GM23338 (cell line): ENCODE data around the gene CARMIL1. TPM values are rescaled to one million over a fixed set of nuclear protein-coding genes. Genes with fewer than 3 reads are reported as not detected.

ENCODE experiments used
- ATAC-seq: fragments of 200-7000 bp; cut with Tn5 transposase; 3 replicates; pipeline ENCODE4 v1.9.1; 2020
- DNase-seq: peaks from one replicate; pipeline ENCODE4 v3.0.0-alpha.2; 2015; ENCODE audit warnings: low spot score
- H2AFZ ChIP-seq: fragments of 200-600 bp; sonication (generic); 2 replicates; pipeline ENCODE4 v1.8.0; 2016; ENCODE audit warnings: antibody characterized with exemption, mild to moderate bottlenecking, moderate library complexity
- H3F3A ChIP-seq: fragments of 200-600 bp; sonication (generic); replicated peaks from 2 replicates; pipeline ENCODE4 v1.8.0; 2017; ENCODE audit warnings: antibody characterized with exemption, mixed run types, low read depth
- H3K27ac ChIP-seq: fragments of 200-600 bp; sonication (generic); 2 replicates; pipeline ENCODE4 v1.6.1; 2016; ENCODE audit warnings: low read depth
- H3K27me3 ChIP-seq: fragments of 200-600 bp; sonication (generic); 2 replicates; pipeline ENCODE4 v1.8.0; 2016; ENCODE audit warnings: mild to moderate bottlenecking, mixed run types, moderate library complexity; ENCODE audit not compliant: insufficient read depth
- H3K36me3 ChIP-seq: fragments of 200-600 bp; sonication (generic); 2 replicates; pipeline ENCODE4 v1.8.0; 2016; ENCODE audit warnings: mild to moderate bottlenecking; ENCODE audit not compliant: insufficient read depth
- H3K4me1 ChIP-seq: fragments of 200-600 bp; sonication (generic); 2 replicates; pipeline ENCODE4 v1.8.0; 2016; ENCODE audit warnings: mild to moderate bottlenecking, moderate library complexity; ENCODE audit not compliant: insufficient read depth
- H3K4me2 ChIP-seq: fragments of 200-600 bp; sonication (generic); 2 replicates; pipeline ENCODE4 v1.7.1; 2017; ENCODE audit warnings: mixed run types
- H3K4me3 ChIP-seq: fragments of 200-600 bp; sonication (generic); 2 replicates; pipeline ENCODE4 v1.6.1; 2016; ENCODE audit warnings: mixed run types
- H3K79me2 ChIP-seq: fragments of 200-600 bp; sonication (generic); replicated peaks from 2 replicates; pipeline ENCODE4 v1.8.0; 2017; ENCODE audit warnings: mild to moderate bottlenecking; ENCODE audit not compliant: insufficient read depth
- H3K9me2 ChIP-seq: fragments of 200-600 bp; sonication (generic); 2 replicates; pipeline ENCODE4 v1.8.0; 2017; ENCODE audit not compliant: insufficient read depth
- H4K20me1 ChIP-seq: fragments of 200-600 bp; sonication (generic); replicated peaks from 2 replicates; pipeline ENCODE4 v1.8.0; 2017; ENCODE audit warnings: mild to moderate bottlenecking; ENCODE audit not compliant: insufficient read depth
- H3K27ac Mint-ChIP-seq: 2 replicates; pipeline ENCODE4 v1.8.0; 2020; ENCODE audit warnings: inconsistent platforms, mild to moderate bottlenecking, moderate library complexity, mixed read lengths
- H3K27me3 Mint-ChIP-seq: 3 replicates; pipeline ENCODE4 v1.8.0; 2022; ENCODE audit warnings: low read depth, mild to moderate bottlenecking, moderate library complexity, mixed read lengths, inconsistent platforms; ENCODE audit not compliant: insufficient read depth, poor library complexity
- H3K36me3 Mint-ChIP-seq: 3 replicates; pipeline ENCODE4 v1.8.0; 2021; ENCODE audit warnings: low read depth, mild to moderate bottlenecking, inconsistent platforms, moderate library complexity, mixed read lengths
- H3K4me1 Mint-ChIP-seq: 3 replicates; pipeline ENCODE4 v1.8.0; 2020; ENCODE audit warnings: mild to moderate bottlenecking, inconsistent platforms, mixed read lengths
- H3K4me3 Mint-ChIP-seq: 3 replicates; pipeline ENCODE4 v1.8.0; 2021; ENCODE audit warnings: moderate library complexity, mild to moderate bottlenecking, inconsistent platforms, mixed read lengths
- H3K9me3 Mint-ChIP-seq: 3 replicates; pipeline ENCODE4 v1.8.0; 2020; ENCODE audit warnings: moderate library complexity, mild to moderate bottlenecking, inconsistent platforms, mixed read lengths
- EZH2 ChIP-seq: fragments of 200-600 bp; sonication (generic); IDR thresholded peaks from one replicate; pipeline ENCODE4 v1.8.0; 2017; ENCODE audit warnings: antibody characterized with exemption, mild to moderate bottlenecking, low read depth; ENCODE audit not compliant: unreplicated experiment
- NANOG ChIP-seq: IDR thresholded peaks from 2 replicates; pipeline ENCODE4 v1.6.1; 2016; ENCODE audit warnings: antibody characterized with exemption, borderline replicate concordance
- POLR2AphosphoS5 ChIP-seq: IDR thresholded peaks from 2 replicates; pipeline ENCODE4 v1.6.1; 2016; ENCODE audit warnings: antibody characterized with exemption, low read depth
- STAT1 ChIP-seq: IDR thresholded peaks from one replicate; pipeline ENCODE4 v1.6.1; 2016; ENCODE audit warnings: antibody characterized with exemption; ENCODE audit not compliant: unreplicated experiment
- ZNF114 ChIP-seq: fragments of 250-450 bp; sonication (Bioruptor Pico); IDR thresholded peaks from 2 replicates; pipeline ENCODE4 v1.5.0; 2020; ENCODE audit warnings: mild to moderate bottlenecking, moderate library complexity
- ZNF331 ChIP-seq: fragments of 250-450 bp; sonication (Bioruptor Pico); IDR thresholded peaks from 2 replicates; pipeline ENCODE4 v1.5.0; 2020; ENCODE audit warnings: low read depth, mild to moderate bottlenecking, moderate library complexity
- polyA plus RNA-seq: library from polyadenylated mRNA; unstranded; fragments of >200 nt; fragmentation: Nextera tagmentation; extraction: Ambion mirVana; gene quantifications from 2 replicates; pipeline ENCODE4 v1.2.1, GENCODE V29; 2016
- total RNA-seq: library from RNA; depleted of rRNA; stranded (reverse); fragments of >200 nt; shearing (Covaris generic); gene quantifications from 2 replicates; pipeline ENCODE4 v1.2.3, GENCODE V29; 2014
- TF ChIP-seq, protein P1 (sequence below): IDR thresholded peaks from one replicate; pipeline ENCODE4 v1.6.1; 2018; ENCODE audit warnings: antibody characterized with exemption; ENCODE audit not compliant: unreplicated experiment
- TF ChIP-seq, protein P2 (sequence below), 2 experiments: fragments of 200-600 bp in 1 of 2; sonication (generic) in 1 of 2; conservative IDR thresholded peaks; 2 replicates each; pipeline versions ENCODE4 v1.5.1 to v1.6.1; 2016 to 2017; ENCODE audit warnings: antibody characterized with exemption in 2 of 2, low read depth in 2 of 2, mild to moderate bottlenecking in 2 of 2, moderate library complexity in 1 of 2
- TF ChIP-seq, protein P3 (sequence below): IDR thresholded peaks from 2 replicates; pipeline ENCODE4 v1.6.1; 2016; ENCODE audit warnings: antibody characterized with exemption

The CARMIL1 gene
- total and polyA plus RNA-seq, 2 experiments from 2014 or later: 43.2 to 66.9 TPM

DNA sequence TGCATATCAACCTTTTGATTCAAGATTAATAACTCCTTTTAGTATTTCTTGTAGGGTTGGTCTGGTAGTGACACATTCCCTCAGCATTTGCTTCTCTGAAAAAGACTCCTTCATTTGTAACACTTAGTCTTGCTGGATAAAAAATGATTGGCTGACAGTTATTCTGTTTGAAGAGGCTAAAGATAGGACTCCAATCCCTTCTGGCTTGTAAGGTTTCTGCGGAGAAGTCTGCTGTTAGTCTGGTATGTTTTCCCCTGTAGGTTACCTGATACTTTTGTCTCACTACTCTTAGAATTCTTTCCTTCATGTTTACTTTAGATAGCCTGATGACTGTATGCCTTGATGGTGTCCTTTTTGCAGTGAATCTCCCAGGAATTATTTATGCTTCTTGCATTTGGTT lies 96.0 kb downstream of the CARMIL1 start (continued):
- TF ChIP-seq, protein P1, sequence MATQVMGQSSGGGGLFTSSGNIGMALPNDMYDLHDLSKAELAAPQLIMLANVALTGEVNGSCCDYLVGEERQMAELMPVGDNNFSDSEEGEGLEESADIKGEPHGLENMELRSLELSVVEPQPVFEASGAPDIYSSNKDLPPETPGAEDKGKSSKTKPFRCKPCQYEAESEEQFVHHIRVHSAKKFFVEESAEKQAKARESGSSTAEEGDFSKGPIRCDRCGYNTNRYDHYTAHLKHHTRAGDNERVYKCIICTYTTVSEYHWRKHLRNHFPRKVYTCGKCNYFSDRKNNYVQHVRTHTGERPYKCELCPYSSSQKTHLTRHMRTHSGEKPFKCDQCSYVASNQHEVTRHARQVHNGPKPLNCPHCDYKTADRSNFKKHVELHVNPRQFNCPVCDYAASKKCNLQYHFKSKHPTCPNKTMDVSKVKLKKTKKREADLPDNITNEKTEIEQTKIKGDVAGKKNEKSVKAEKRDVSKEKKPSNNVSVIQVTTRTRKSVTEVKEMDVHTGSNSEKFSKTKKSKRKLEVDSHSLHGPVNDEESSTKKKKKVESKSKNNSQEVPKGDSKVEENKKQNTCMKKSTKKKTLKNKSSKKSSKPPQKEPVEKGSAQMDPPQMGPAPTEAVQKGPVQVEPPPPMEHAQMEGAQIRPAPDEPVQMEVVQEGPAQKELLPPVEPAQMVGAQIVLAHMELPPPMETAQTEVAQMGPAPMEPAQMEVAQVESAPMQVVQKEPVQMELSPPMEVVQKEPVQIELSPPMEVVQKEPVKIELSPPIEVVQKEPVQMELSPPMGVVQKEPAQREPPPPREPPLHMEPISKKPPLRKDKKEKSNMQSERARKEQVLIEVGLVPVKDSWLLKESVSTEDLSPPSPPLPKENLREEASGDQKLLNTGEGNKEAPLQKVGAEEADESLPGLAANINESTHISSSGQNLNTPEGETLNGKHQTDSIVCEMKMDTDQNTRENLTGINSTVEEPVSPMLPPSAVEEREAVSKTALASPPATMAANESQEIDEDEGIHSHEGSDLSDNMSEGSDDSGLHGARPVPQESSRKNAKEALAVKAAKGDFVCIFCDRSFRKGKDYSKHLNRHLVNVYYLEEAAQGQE: no peak
- no peak for TF ChIP-seq POLR2AphosphoS5
- TF ChIP-seq, protein P2, sequence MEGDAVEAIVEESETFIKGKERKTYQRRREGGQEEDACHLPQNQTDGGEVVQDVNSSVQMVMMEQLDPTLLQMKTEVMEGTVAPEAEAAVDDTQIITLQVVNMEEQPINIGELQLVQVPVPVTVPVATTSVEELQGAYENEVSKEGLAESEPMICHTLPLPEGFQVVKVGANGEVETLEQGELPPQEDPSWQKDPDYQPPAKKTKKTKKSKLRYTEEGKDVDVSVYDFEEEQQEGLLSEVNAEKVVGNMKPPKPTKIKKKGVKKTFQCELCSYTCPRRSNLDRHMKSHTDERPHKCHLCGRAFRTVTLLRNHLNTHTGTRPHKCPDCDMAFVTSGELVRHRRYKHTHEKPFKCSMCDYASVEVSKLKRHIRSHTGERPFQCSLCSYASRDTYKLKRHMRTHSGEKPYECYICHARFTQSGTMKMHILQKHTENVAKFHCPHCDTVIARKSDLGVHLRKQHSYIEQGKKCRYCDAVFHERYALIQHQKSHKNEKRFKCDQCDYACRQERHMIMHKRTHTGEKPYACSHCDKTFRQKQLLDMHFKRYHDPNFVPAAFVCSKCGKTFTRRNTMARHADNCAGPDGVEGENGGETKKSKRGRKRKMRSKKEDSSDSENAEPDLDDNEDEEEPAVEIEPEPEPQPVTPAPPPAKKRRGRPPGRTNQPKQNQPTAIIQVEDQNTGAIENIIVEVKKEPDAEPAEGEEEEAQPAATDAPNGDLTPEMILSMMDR (conservative IDR thresholded peaks at IDR 0.05; ENCODE audit: low read depth in 2 of 2): no peak
- no peak for TF ChIP-seq ZNF331 (CRISPR knock-in tag)
- TF ChIP-seq ZNF114: no peak
- TF ChIP-seq, protein P3, sequence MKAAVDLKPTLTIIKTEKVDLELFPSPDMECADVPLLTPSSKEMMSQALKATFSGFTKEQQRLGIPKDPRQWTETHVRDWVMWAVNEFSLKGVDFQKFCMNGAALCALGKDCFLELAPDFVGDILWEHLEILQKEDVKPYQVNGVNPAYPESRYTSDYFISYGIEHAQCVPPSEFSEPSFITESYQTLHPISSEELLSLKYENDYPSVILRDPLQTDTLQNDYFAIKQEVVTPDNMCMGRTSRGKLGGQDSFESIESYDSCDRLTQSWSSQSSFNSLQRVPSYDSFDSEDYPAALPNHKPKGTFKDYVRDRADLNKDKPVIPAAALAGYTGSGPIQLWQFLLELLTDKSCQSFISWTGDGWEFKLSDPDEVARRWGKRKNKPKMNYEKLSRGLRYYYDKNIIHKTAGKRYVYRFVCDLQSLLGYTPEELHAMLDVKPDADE: no peak
- no peak for TF ChIP-seq STAT1

DNA sequence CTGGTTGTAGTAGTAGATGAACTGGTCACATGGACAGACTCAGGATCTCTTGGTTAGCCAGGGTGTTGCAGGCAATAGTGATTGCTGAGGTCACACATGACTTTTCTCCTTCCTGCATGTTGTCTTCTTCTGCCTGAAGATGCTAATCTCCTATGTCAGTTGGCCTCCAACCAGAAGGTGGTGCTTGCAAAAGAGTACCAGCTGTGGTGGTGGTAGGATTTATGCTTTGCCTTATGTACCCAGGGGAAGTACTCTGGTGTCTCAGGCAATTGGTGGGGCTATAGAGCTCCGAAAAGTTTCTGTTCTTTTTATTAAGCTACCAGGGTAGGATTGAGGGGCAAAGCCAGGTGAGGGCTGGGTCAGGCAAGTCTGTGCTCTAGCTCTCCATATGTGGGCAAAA lies 98.5 kb downstream of the CARMIL1 start:
- no peak overlapping the region for H3K4me3 ChIP-seq
- TF ChIP-seq NANOG (no peak), ZNF331 (CRISPR knock-in tag) (no peak), EZH2 (no peak), POLR2AphosphoS5 (no peak)
- TF ChIP-seq, protein P1: no peak

More for the DNA sequence above, 98.5 kb downstream of the CARMIL1 start:
- H3K4me2 ChIP-seq: no peak overlapping the region
- peaks cover 10% of the 10 kb centered on the region; the same call in 2 of the 3 replicates for H3K36me3 Mint-ChIP-seq
- no peaks in the 10 kb centered on the region; the same call in 1 of the 2 replicates for H4K20me1 ChIP-seq
- peaks cover 5% of the 10 kb centered on the region; the same call in 1 of the 2 replicates for H3K9me2 ChIP-seq
- no peak overlapping the region for H3K4me3 Mint-ChIP-seq
- ATAC-seq (no peak), DNase-seq (no peak)
- no peak overlapping the region for H3K27ac ChIP-seq
- no peaks in the 10 kb centered on the region for H3K27me3 ChIP-seq
- no peaks in the 10 kb centered on the region for H3K4me1 ChIP-seq
- peaks cover 96% of the 10 kb centered on the region for H3K79me2 ChIP-seq
- H3K4me1 Mint-ChIP-seq: peaks cover 9% of the 10 kb centered on the region
- peaks cover 11% of the 10 kb centered on the region for H3K9me3 Mint-ChIP-seq
- no peak overlapping the region for H3K27ac Mint-ChIP-seq
- no peaks in the 10 kb centered on the region for H3F3A ChIP-seq
- H2AFZ ChIP-seq: no peak overlapping the region
- no peaks in the 10 kb centered on the region; the same call in 1 of the 2 replicates for H3K36me3 ChIP-seq
- no peaks in the 10 kb centered on the region for H3K27me3 Mint-ChIP-seq
